WTC11 (cell line): Measurements from ENCODE around the gene NEUROG1. TPM values are rescaled to one million over a fixed set of nuclear protein-coding genes. Genes with fewer than 3 reads are reported as not detected.

ENCODE experiments used
- ATAC-seq: fragments of 200-7000 bp; cut with Tn5 transposase; 2 replicates; pipeline ENCODE4 v1.10.0; 2021; ENCODE audit warnings: mild to moderate bottlenecking, moderate library complexity
- CTCF ChIA-PET: fragments of 300-600 bp; sonication (Branson Sonifier 250); formaldehyde crosslinking; loops from one replicate; lab custom pipeline; 2021; ENCODE audit warnings: antibody characterized with exemption; lab: Charles Lee
- POLR2A ChIA-PET: fragments of 350-600 bp; sonication (Branson Sonifier 250); formaldehyde crosslinking; loops from one replicate; lab custom pipeline; 2021; ENCODE audit warnings: antibody characterized with exemption; lab: Charles Lee
- DNase-seq: peaks from one replicate; pipeline ENCODE4 v3.0.0; 2021; ENCODE audit warnings: low spot score
- H3K27ac Mint-ChIP-seq: 2 replicates; pipeline ENCODE4 v1.8.0; 2021; ENCODE audit warnings: mixed read lengths
- H3K27me3 Mint-ChIP-seq: 2 replicates; pipeline ENCODE4 v1.8.0; 2021; ENCODE audit warnings: low read depth, mild to moderate bottlenecking, moderate library complexity, mixed read lengths
- H3K36me3 Mint-ChIP-seq: 2 replicates; pipeline ENCODE4 v1.8.0; 2021; ENCODE audit warnings: mixed read lengths
- H3K4me1 Mint-ChIP-seq: 2 replicates; pipeline ENCODE4 v1.8.0; 2022; ENCODE audit warnings: mixed read lengths
- H3K4me3 Mint-ChIP-seq: 2 replicates; pipeline ENCODE4 v1.8.0; 2021; ENCODE audit warnings: mild to moderate bottlenecking, moderate library complexity, mixed read lengths
- H3K9me3 Mint-ChIP-seq: 2 replicates; pipeline ENCODE4 v1.8.0; 2021; ENCODE audit warnings: mixed read lengths
- ESRRA ChIP-seq: sonication (generic); formaldehyde crosslinking; IDR thresholded peaks from 2 replicates; pipeline ENCODE4 v1.8.1; 2022; ENCODE audit warnings: mild to moderate bottlenecking, missing genetic modification reagents, borderline replicate concordance
- HMGA2 ChIP-seq: fragments of 250-450 bp; sonication (Bioruptor Pico); IDR thresholded peaks from 2 replicates; pipeline ENCODE4 v1.4.0; 2021; ENCODE audit warnings: mild to moderate bottlenecking, moderate library complexity
- NR2C2 ChIP-seq: sonication (generic); formaldehyde crosslinking; IDR thresholded peaks from 2 replicates; pipeline ENCODE4 v1.8.0; 2022; ENCODE audit warnings: mild to moderate bottlenecking, missing genetic modification reagents
- RORB ChIP-seq: fragments of 250-450 bp; sonication (Bioruptor Pico); IDR thresholded peaks from 2 replicates; pipeline ENCODE4 v1.9.0; 2021; ENCODE audit warnings: mild to moderate bottlenecking
- SP1 ChIP-seq: sonication (generic); formaldehyde crosslinking; conservative IDR thresholded peaks from 2 replicates; pipeline ENCODE4 v1.8.1; 2022; ENCODE audit warnings: missing genetic modification reagents
- ZNF121 ChIP-seq: sonication (generic); formaldehyde crosslinking; IDR thresholded peaks from 2 replicates; pipeline ENCODE4 v1.8.0; 2023; ENCODE audit warnings: missing genetic modification reagents
- ZNF232 ChIP-seq: sonication (generic); formaldehyde crosslinking; IDR thresholded peaks from 2 replicates; pipeline ENCODE4 v1.8.0; 2022; ENCODE audit warnings: mild to moderate bottlenecking, missing genetic modification reagents
- ZNF263 ChIP-seq: sonication (generic); formaldehyde crosslinking; IDR thresholded peaks from 2 replicates; pipeline ENCODE4 v1.8.1; 2022; ENCODE audit warnings: low read depth, mild to moderate bottlenecking, moderate library complexity, missing genetic modification reagents
- total RNA-seq: library from RNA; stranded (reverse); gene quantifications from 3 replicates; pipeline ENCODE4 v1.2.3, GENCODE V29; 2021
- TF ChIP-seq, protein P1 (sequence below): sonication (generic); formaldehyde crosslinking; IDR thresholded peaks from 2 replicates; pipeline ENCODE4 v1.8.0; 2023; ENCODE audit warnings: mild to moderate bottlenecking, missing genetic modification reagents
- TF ChIP-seq, protein P2 (sequence below): sonication (generic); formaldehyde crosslinking; IDR thresholded peaks from 2 replicates; pipeline ENCODE4 v1.8.1; 2022; ENCODE audit warnings: missing genetic modification reagents, borderline replicate concordance
- TF ChIP-seq, protein P3 (sequence below): sonication (generic); formaldehyde crosslinking; IDR thresholded peaks from 2 replicates; pipeline ENCODE4 v1.8.1; 2022; ENCODE audit warnings: mild to moderate bottlenecking, missing genetic modification reagents, moderate library complexity, borderline replicate concordance
- TF ChIP-seq, protein P4 (sequence below): fragments of 250-450 bp; sonication (Bioruptor Pico); IDR thresholded peaks from 2 replicates; pipeline ENCODE4 v1.9.0; 2021; ENCODE audit warnings: mild to moderate bottlenecking
- TF ChIP-seq, protein P5 (sequence below): sonication (generic); formaldehyde crosslinking; IDR thresholded peaks from 2 replicates; pipeline ENCODE4 v1.8.1; 2023; ENCODE audit warnings: mild to moderate bottlenecking, moderate library complexity, missing genetic modification reagents
- TF ChIP-seq, protein P6 (sequence below): fragments of 250-450 bp; sonication (Bioruptor Pico); conservative IDR thresholded peaks from 2 replicates; pipeline ENCODE4 v1.9.0; 2021; ENCODE audit warnings: mild to moderate bottlenecking

Gene NEUROG1
- total RNA-seq, 1 experiment from 2014 or later: 0.13 TPM

DNA sequence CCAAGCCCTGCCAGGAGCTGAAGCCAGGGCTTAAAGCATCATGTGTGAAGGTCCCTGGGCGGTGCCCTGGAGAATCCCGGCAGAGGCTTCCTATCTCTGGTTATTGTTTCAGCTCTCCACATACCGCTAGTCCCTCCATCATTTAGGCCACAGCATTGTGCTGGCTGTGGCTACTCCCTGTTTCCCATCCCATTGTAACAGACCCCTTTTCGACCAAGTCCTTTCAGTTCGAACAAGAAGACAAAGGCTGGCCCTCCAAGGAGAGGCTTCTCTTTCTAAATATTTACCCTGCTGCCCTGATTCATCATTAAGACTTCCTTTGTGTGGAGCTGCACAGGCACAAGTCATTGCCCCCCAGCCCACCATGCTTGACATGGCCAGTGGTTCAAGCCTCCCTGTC lies 41.6 kb downstream of the NEUROG1 start (continued):
- TF ChIP-seq, protein P1, sequence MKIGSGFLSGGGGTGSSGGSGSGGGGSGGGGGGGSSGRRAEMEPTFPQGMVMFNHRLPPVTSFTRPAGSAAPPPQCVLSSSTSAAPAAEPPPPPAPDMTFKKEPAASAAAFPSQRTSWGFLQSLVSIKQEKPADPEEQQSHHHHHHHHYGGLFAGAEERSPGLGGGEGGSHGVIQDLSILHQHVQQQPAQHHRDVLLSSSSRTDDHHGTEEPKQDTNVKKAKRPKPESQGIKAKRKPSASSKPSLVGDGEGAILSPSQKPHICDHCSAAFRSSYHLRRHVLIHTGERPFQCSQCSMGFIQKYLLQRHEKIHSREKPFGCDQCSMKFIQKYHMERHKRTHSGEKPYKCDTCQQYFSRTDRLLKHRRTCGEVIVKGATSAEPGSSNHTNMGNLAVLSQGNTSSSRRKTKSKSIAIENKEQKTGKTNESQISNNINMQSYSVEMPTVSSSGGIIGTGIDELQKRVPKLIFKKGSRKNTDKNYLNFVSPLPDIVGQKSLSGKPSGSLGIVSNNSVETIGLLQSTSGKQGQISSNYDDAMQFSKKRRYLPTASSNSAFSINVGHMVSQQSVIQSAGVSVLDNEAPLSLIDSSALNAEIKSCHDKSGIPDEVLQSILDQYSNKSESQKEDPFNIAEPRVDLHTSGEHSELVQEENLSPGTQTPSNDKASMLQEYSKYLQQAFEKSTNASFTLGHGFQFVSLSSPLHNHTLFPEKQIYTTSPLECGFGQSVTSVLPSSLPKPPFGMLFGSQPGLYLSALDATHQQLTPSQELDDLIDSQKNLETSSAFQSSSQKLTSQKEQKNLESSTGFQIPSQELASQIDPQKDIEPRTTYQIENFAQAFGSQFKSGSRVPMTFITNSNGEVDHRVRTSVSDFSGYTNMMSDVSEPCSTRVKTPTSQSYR (CRISPR knock-in tag): no peak
- TF ChIP-seq ZNF121 (CRISPR knock-in tag): no peak
- no peak for TF ChIP-seq RORB (CRISPR knock-in tag)
- TF ChIP-seq ZNF263 (CRISPR knock-in tag): no peak
- no peak for TF ChIP-seq ESRRA (CRISPR knock-in tag)

DNA sequence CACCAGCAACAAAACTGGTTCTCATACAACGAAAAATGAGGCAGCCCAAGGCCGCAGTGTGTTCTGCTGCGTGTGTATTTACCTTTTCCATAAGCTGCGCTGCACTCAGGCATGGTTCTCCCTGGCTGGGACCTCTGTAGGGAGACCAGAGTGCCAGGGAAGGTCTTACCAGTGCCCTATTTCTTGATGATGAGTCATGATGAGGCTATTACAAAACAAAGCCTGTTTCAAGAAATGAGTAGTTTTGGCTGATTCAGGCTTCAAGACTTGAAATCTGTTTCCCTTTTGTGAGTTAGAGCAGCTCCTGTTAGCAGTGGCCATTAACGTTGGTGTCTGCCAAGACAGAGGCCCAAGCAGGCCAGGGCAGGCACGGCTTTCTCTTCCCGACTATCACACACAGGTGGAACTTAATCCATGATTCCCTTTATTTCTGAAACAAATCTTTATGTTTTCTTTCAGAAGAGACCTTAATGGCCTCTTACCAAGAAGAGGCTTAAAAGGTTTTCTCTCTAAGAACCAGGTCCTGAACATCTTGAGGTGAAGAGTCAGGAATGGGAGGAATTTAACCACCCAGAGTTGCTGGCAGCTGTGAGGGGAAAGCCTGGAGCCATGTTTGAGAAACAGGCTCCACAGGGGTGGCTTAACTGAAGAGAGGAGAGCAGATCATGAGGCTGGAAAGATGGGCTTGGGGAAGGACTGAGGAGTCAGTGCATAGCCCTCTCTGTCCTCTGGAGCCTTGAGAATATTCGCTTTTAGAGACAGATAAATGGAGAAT lies 42.2 kb downstream of the NEUROG1 start:
- H3K27ac Mint-ChIP-seq: no peak overlapping the region
- H3K36me3 Mint-ChIP-seq: no peaks in the 10 kb centered on the region
- peaks cover 31% of the 10 kb centered on the region for H3K4me1 Mint-ChIP-seq
- no peak overlapping the region for H3K4me3 Mint-ChIP-seq
- DNase-seq: no peak
- ChIA-PET CTCF (interaction anchor here (0.7 to 2.1 kb wide), 3 partner anchors 27 to 36 kb away, joined by 3 to 6 read pairs (median 5); no protein-coding TSS in a partner anchor), POLR2A (no interaction called here)
- H3K27me3 Mint-ChIP-seq: peaks cover 22% of the 10 kb centered on the region
- ATAC-seq: no peak
- H3K9me3 Mint-ChIP-seq: no peaks in the 10 kb centered on the region
- TF ChIP-seq ESRRA (CRISPR knock-in tag) (no peak), HMGA2 (CRISPR knock-in tag) (no peak), SP1 (CRISPR knock-in tag) (no peak), ZNF232 (no peak), NR2C2 (CRISPR knock-in tag) (no peak)
- TF ChIP-seq, protein P2, sequence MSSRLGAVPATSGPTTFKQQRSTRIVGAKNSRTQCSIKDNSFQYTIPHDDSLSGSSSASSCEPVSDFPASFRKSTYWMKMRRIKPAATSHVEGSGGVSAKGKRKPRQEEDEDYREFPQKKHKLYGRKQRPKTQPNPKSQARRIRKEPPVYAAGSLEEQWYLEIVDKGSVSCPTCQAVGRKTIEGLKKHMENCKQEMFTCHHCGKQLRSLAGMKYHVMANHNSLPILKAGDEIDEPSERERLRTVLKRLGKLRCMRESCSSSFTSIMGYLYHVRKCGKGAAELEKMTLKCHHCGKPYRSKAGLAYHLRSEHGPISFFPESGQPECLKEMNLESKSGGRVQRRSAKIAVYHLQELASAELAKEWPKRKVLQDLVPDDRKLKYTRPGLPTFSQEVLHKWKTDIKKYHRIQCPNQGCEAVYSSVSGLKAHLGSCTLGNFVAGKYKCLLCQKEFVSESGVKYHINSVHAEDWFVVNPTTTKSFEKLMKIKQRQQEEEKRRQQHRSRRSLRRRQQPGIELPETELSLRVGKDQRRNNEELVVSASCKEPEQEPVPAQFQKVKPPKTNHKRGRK (CRISPR knock-in tag): no peak
- TF ChIP-seq, protein P3, sequence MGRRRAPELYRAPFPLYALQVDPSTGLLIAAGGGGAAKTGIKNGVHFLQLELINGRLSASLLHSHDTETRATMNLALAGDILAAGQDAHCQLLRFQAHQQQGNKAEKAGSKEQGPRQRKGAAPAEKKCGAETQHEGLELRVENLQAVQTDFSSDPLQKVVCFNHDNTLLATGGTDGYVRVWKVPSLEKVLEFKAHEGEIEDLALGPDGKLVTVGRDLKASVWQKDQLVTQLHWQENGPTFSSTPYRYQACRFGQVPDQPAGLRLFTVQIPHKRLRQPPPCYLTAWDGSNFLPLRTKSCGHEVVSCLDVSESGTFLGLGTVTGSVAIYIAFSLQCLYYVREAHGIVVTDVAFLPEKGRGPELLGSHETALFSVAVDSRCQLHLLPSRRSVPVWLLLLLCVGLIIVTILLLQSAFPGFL (CRISPR knock-in tag): no peak
- TF ChIP-seq, protein P4, sequence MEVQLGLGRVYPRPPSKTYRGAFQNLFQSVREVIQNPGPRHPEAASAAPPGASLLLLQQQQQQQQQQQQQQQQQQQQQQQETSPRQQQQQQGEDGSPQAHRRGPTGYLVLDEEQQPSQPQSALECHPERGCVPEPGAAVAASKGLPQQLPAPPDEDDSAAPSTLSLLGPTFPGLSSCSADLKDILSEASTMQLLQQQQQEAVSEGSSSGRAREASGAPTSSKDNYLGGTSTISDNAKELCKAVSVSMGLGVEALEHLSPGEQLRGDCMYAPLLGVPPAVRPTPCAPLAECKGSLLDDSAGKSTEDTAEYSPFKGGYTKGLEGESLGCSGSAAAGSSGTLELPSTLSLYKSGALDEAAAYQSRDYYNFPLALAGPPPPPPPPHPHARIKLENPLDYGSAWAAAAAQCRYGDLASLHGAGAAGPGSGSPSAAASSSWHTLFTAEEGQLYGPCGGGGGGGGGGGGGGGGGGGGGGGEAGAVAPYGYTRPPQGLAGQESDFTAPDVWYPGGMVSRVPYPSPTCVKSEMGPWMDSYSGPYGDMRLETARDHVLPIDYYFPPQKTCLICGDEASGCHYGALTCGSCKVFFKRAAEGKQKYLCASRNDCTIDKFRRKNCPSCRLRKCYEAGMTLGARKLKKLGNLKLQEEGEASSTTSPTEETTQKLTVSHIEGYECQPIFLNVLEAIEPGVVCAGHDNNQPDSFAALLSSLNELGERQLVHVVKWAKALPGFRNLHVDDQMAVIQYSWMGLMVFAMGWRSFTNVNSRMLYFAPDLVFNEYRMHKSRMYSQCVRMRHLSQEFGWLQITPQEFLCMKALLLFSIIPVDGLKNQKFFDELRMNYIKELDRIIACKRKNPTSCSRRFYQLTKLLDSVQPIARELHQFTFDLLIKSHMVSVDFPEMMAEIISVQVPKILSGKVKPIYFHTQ (CRISPR knock-in tag): no peak
- TF ChIP-seq, protein P5, sequence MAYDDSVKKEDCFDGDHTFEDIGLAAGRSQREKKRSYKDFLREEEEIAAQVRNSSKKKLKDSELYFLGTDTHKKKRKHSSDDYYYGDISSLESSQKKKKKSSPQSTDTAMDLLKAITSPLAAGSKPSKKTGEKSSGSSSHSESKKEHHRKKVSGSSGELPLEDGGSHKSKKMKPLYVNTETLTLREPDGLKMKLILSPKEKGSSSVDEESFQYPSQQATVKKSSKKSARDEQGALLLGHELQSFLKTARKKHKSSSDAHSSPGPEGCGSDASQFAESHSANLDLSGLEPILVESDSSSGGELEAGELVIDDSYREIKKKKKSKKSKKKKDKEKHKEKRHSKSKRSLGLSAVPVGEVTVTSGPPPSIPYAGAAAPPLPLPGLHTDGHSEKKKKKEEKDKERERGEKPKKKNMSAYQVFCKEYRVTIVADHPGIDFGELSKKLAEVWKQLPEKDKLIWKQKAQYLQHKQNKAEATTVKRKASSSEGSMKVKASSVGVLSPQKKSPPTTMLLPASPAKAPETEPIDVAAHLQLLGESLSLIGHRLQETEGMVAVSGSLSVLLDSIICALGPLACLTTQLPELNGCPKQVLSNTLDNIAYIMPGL (CRISPR knock-in tag): no peak
- TF ChIP-seq, protein P1 (CRISPR knock-in tag): no peak
- TF ChIP-seq, protein P6, sequence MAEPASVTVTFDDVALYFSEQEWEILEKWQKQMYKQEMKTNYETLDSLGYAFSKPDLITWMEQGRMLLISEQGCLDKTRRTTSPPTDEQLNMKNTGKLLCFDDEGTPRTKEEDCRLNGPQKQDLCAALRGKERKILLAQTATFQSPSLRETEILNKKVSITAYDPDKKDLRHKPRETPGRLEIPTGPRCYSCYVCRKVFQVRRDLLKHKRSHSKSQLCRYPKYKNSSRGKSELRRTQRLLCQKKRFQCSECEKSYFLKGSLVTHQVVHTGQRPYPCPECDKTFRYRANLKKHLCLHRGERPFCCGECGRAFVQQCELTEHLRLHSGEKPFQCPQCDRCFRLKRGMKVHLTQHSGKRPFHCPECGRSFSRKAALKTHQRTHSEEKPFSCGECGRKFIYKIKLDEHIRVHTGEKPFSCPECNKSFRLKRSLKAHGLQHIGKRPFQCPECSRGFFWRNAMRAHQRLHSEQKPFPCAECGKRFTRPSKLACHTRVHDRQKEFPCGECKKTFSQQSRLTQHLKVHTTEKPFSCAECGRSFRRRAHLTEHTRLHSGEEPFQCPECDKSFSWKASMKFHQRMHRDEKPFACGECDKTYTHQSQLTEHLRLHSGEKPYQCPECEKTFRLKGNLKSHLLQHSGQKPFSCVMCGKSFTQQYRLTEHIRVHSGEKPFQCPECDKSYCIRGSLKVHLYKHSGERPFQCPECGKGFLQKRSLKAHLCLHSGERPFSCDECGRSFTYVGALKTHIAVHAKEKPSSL (CRISPR knock-in tag): no peak
